CD4-positive, alpha-beta T cell treated with Interleukin-6 for 4 hours (primary cell): ENCODE data around the gene SELENOS.

Experiments
- DNase-seq: peaks from one replicate; pipeline ENCODE4 v3.0.0-alpha.2; 2020; ENCODE audit warnings: mixed read lengths

SELENOS gene, protein sequence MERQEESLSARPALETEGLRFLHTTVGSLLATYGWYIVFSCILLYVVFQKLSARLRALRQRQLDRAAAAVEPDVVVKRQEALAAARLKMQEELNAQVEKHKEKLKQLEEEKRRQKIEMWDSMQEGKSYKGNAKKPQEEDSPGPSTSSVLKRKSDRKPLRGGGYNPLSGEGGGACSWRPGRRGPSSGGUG

DNA sequence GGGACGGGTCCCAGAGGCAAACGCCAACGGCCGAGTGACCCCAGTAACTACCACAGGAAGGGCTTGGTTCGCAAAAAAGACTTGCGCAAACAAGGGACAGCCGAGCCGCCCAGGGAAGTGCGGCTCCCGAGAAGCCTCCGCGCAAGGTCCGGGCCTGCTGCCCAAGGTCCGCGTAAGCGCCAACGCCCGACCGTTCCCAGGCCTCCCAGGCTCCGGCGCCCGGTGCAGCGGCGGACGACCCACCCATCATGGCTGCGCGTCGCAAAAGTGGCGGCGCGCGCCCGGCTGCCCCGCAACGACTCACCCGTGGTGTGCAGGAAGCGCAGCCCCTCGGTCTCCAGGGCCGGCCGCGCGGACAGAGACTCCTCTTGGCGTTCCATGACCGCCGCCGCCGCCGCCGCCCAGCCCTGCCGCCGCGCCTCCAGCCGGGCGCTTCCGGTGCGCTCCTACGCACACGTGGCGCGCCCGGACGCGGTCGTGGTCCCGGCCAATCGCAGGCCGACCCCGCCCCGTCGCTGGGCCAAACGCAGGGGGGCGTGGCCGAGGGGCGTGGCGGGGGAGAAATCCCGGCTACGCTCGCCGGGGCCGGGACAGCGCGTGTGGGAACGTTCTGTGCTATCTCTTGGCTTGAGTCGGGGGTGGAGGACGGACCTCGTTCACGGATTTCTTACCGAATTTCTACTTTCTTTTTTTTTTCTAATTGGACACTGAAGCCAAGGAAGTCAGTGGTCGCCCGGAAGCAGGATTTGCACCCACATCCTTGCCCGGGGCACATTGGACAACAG is at the start of gene SELENOS:
TSS of gene SELENOS (minus strand) at position 448 of the 785 bp plus-strand sequence. CDS start at position 380, 68 bp downstream.
- peak; percentile 92 for DNase-seq

DNA sequence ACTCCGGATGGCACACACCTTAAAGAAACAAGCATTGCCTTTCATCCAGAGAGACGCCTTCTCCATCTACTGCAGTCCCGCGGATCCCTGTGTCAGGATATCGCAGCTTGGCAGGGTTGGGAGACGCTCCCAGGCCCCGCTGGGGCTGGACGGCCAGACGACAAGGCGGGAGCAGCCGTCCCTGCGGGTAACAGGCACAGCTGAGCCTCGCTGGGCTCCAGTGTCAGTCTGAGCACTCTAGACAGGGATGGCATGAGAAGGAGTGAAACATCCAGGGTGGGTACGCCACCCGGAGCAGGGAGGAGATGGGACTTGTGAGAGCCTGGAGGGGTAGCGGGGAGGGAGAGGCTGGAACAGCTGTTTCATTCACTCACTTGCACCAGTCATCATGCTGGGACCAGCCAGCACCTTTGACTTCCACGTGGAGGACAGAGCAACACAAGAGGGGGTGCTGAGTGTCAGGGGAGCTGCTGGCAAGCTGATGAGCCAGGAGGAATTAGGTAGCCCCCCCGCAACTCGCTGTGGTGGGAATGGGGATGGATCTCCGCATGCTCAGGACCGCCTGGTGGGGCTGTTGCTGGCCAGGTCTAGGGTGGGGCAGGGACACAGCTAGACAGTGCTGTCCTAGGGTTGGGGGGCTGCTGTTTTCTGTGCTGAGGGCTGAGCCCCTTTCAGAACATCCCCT is 49.3 kb upstream of the SELENOS start:
- no peak for DNase-seq

DNA sequence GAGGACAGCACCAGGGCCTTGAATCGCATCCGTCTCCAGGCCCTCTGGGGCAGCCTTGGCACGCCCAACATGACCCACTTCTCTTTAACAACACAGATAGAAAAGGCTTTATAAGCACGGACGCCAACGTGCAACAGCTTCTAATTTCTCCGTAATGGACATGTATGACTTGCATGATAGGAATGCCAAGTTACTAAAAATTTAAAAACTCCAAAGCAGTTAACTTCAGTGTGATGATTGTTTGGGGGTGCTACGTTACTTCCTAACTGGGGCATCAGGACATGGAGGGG is 48.7 kb upstream of the SELENOS start:
- DNase-seq, result no peak

DNA sequence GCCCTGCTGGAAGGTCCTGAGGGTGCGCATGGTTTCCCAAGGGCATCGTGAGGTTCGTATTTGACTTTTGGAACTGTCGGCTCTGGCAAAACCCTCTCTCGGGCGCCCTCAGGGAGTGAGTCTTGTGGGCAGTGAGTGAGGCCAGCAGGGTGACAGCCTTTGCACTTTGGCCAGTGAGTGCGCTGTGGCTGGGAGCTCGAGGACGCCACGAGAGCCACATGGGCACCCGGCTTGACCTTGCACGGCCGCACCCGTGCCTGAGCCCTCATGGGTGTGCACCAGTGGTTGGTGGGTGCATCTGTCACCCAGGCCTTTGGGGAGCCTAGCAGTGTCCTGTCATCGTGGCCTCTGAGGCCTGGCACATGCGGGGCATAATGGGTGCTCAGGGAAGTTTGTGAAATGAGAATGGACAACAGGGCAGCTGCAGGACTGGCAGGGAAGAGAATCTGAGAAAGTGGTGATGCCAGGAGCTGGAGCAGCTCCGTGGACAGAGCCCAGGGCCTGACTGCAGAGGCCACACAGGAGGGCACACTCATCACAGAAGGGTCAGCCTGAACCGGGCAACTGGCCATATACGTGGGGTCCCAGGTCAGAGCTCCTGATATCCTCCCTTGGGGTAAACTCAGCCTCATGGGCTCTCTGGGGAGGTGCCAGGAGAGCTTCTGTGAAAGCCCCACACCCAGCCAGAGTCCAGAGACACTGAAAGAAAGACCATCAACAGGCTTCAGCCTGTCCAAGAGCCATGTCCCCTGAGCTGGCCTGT is 48.2 kb upstream of the SELENOS start:
- DNase-seq, result no peak

DNA sequence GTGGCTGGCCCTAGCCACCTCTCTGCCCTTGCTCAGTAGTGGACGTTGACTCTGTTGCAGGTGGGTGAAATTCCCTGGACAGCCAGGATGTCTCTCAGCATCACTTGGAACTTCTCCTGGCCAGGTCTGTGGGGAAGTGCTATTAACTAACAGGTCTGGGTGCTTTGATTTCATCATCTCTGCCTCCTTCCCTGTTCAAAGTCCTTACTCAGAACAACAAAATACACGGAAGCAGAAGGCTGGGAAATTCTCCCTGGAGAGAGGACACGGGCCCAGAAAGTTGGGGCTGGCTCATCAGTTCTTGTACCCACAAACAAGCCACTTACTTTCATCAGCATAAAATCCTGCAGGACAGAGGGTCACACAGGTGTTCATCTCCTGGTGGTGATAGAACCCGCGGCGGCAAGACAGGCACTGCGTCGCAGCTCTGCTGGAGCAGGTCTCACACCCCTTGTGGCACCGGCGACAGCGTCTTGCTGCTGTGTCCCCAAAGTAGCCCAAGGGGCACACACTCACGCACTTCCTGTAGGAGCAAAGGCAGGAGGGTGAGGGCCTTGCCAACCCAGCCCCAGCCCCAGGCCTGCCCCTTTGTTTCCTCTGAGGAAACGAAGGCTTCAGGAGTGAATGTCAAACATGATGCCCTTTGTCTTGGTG is 47.4 kb upstream of the SELENOS start:
- no peak for DNase-seq

DNA sequence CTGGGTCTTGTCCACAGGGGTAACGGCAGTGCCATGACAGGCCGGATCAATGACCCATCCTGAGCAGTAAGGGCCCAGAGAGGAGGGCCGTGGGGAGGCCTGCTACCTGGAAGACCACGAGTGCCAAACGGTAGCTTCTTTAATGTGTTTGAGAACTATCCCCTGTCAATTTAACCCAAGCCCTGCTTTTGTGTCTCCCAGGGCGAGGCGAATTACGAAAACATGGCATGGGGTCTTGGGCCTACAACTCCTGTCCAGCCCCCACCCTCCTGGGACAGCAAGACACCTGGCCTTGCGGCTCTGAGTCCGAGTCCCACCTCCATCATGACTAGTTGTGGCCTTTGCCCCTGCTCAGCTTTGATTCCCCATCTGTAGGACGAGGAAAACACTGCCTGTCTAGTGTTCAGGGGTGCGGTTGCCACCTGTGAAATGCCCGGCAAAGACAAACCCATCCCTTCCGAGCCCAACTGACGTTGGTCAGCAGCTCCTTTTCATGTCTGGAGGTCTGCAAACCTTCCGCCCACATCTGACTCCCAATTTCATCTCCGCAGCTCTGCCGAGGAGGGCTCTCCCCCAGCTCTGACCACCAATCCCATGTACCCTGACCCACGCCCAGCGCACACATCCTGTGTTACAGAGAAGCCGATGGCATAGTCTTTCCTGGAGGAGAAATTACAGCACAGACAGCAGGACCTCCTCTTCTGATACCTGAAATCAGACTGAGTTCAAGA is 46.7 kb upstream of the SELENOS start:
- DNase-seq, result no peak

DNA sequence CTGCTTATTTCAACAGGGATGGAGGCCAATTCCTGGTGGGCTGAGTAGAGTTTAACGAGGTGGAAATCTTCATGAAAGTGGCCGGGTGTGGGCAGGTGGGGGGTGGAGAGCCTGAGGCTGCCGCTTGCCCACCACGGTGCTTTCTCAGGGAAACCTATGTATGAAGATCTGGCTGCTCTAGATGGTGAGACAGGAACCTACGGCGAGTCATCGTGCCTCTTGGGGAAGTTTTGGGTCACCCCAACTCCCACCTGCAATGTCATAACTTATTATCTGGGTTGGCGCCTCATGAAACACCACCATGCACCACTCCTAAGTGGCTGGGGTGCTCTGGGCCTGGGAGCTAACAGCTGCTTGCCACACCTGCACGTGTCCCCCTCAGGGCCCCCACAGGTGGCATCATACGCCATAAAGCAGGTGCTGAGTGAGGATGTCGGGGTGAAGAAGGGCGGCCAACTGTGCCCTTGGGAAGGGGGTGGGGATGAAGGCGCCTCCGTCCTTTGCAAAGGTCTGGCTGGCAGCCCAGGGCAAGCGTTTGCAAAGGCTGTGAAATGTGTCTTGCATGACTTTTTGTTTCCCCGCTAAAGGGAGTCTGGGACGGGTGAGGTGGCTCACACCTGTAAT is 45.7 kb upstream of the SELENOS start:
- DNase-seq, result no peak

DNA sequence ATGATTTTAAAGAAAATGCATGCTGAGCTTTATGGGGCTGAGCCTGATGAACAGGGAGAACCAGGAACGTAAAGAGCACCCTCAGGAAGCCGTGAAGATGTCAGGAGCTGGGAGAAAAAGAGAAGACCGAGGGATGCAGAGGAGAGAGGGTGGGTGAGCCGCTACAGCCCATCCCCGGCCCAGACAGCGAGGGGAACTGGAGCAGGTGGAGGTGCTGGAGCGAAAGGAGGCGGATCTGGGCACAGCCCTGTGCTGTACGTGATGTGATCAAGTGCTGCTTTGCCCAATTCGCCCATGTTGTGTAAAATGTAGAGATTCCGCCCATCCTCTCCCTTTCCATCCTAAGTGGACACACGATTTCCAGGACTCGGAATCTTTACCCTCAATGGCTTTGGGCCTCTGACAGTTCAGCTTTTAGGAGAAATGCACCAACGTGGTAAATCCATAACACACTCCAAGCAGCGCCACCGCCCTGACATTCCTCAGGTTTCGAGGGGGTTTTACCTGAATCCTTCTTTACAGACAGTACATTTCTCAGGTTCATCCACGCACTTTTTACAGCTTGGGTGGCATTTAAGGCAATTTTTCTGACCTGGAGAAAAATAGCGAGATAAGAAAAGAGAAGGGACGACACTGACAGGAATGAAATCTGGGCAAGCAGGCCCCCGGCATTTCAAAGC is 44.9 kb upstream of the SELENOS start:
- no peak for DNase-seq

DNA sequence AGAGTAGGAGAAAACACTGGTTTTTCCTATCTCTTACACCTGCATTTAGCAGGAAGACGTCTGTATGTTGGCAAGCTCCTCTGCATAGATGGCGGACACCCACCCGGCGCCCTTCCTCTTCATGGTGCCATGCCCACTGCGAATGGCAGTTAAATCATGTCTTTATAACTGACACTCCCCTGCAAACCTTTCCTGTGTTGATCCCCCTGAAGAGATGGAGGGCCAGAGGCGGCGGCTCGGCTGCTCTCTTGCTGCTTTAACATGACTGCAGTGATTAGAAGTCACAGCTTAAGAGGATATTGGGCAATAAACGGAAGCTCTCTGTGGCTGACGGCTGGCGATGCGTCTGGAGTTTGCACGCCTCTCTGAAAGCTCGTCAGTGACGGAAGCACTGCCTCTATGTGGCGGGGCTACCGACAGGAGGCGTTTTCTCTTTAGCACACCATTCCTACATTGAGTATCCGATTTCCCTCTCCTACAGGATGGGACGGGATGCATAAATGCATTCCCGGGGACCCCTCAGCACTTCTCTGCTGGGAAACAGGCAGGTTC is 43.3 kb upstream of the SELENOS start:
- peak; percentile 69 for DNase-seq

DNA sequence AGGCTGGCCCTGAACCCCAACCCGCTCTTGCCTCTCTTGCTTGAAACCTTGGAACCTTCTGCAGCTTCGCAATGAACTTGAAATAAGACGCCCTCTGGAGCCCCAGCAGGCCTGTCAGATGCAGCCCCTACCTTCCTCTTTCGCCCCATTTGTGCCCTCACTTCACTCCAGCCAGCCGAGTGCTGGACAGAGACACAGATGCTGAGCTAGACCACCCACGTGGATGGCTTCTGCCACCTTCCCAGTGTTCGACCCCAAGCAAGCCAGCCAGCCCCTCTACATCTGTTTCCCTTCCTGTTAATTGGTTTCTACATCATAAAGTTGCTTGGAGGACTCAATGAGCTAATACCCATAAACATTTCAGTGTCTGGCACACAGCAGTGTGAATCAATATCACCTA is 41.6 kb upstream of the SELENOS start:
- DNase-seq, result no peak

DNA sequence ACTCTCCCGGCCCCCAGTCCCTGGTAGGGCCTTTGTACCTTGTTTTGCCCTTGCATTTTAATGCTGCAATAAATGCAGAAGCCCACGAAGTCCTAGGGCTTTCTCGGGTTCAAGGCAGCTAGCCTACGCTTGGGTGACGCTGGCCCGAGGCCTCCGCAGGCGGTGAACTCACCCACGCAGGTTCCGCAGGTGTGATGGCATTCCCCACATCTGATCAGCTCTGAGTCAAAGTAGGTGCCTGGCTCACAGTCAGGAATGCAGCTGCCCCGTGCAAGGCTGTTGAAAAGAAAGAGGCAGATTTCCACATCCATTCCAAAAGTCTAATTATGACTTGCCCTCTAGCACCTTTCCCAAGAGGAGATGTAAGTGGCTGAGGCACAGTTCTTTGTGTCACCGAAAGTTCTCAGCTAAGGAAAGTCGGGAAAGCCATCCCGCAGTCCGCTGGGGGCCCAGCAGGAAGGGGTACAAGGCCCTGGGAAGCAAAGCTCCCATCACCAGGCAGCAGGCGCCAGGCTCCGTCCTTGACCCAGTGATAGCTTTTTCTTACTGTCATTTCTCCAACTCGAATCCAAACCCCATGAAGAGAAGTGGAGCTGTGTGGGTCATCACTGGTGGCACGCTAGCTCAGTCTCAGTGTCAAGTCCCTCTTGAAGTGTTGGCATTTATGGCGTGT is 41.0 kb upstream of the SELENOS start:
- no peak for DNase-seq

DNA sequence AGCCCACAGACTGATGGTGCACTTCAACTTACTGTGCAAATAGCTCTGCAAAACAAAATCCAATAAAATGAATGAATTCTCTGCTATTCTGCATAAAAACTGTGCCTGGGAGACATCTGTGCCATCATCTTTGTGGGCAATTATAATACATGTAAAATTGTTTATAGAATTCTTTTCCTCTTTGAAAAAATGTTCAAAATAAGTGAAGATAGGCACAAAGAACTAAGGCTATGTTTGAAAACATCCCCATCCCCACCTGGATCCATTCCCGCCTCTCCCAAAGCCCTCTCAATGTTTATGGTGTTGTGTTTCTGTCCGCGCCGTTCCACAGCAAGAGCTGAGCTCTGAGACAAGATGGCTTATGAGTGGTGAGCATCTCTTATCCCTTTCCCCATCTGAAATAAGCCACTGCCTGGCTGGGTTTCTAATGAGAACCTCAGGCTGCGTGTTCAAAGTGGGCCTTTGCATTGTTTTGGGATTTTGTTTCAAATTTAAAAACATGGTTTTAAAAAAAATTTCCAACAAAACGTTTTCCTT is 40.1 kb upstream of the SELENOS start:
- no peak for DNase-seq

DNA sequence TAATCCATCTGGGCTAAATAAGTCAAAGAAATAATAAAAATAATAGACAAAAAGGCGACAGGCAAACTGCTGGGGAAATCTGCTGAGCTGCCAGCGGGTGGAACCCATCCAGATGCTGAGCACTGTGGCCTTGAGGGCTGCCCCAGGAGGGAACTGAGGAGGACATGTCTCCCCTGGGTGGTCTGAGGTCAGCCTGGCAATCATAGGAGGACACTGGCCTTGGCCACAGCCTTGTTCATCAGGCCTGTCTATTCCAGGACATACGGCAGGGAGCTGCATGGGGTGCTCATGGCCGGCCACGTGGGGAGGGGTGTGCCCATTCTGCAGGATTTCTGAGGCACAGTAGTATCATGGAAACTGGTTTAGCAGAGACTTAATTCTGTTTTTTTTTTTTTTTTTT is 39.2 kb upstream of the SELENOS start:
- DNase-seq, result no peak

DNA sequence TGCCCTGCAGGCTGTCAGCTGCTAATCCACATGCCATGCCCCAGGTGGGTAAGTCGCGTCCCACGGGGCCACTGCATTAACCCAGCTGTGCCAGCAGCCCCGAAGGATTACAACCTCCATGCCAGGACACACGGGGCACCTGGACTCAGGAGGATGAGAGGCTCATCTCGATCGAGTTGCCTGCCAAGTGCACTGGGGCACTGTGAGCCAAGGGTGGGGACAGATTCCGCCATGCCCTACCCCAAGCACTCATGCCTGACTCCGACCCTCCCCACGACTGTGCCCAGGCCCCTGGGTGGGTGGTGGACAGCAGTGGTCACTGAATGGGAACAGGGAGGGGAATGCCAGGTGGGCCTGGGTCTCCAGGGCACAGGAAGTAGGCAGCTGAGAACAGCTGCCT is 38.5 kb upstream of the SELENOS start:
- DNase-seq, result no peak

DNA sequence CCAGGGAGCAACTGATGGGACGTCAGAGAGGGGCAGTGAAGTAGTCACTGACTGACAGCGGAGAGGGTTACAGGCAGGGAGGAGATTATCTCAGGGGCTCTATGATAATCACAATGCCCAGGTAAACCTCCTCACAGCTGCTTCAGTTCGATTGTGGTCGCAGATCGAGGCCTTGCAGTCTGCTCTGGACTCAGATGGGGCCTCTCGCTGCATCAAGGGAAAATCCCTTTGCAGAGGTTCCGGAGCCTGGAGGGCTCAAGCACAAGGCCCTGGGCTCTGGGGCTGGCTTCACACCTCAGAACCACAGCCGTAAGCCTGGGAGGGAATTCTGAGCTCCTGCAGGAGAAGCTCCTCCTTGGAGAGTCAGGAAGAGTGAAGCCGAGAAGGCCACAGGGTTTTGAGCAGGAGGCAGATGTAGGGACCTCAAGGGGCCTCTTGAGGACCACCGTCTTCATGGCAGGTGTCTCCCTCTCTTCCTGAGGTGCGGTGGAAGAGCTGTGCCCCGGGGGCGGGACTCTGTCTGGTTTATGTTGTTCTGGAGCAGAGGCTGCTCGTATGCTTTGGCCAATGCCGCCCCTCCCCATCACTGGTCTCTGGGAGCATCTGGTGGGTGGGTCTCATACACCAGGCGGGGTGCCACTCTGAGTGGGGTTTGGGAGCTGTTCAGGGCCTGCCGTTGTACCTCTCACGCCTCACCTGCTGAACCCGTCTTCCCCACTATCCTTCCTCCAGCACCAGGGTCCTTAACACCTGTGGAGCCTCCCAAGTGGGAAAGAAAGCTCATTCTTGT is 37.2 kb upstream of the SELENOS start:
- DNase-seq, result no peak

DNA sequence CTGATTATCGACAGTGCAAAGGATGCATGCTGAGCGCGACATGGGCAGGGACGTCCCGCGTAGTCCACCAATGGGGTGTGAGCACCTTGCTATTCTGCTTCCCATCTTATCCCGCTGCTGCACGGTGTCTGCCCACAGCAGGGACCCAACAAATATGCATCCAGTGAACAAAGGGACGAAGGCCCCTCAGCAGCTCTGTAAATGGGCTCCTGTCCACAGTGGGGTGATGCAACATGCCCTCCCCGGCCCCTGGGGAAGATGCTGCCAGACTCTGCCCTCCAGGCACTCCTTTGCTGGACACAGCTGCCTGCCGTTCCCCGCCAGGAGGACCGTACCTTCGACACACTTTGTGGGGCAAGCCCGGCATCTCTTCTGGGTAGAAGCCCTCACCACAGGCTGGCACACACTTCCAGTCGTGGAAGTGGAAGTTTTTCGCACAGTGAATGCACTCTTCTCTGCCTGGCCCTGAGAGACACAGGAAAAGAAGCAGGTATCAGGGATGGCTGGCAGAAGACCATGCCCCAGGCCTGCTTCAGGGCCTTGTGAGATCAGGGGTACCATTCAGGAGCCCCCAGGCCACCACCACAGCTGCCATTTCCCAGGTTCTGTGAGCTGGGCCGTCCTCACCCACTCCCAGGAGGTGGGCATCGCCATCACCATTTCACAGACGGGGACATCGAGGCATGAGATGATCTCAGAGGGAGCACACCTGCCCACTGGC is 35.9 kb upstream of the SELENOS start:
- no peak for DNase-seq

DNA sequence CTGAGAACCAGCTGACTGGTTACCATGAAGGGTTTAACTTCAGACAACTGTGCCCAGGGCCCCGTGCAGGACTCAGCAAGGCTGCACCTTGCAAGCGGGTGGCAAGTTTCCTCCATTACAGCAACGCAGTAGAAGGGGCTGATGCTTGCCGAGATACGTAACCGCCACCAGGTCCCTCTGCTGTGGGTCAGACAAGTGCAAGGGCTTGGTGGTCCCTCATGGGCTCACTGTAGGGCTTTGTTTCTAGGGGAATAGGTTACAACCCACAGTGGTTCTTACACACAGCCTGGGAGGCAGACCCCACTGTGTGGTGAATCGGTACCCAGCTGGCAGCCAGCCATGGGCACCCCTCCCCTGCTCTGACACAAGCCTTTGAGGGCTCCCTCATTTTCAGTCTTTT is 33.2 kb upstream of the SELENOS start:
- DNase-seq, result no peak

DNA sequence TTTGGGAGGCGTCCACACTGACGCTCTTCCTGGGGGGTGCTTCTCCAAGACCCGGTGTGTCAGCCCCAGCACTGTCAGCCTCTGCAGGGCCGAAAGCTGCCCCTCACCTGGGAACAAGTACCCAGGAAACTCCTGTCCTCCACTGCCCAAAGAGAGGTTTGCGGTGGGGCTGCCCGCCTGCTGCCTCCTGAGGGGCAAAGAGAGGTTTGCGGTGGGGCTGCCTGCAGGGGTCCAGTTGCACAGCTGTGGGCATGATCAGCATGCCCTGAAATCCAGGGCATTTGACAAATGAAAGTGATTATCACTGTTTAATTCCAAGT is 32.8 kb upstream of the SELENOS start:
- DNase-seq, result no peak
